Fibroblast of the aortic adventitia (primary cell): ENCODE data around the gene CDH23. TPM values are rescaled to one million over a fixed set of nuclear protein-coding genes. Genes with fewer than 3 reads are reported as not detected.

Experiments used
- DNase-seq: peaks from one replicate; pipeline ENCODE4 v3.0.0-alpha.2; 2010; ENCODE audit warnings: low read depth
- H3K4me3 ChIP-seq: 2 replicates; pipeline ENCODE4 v1.5.1; 2011; ENCODE audit warnings: low read depth, mild to moderate bottlenecking, control low read depth, low read length, moderate library complexity
- CTCF ChIP-seq: IDR thresholded peaks from 2 replicates; pipeline ENCODE4 v1.5.1; 2011; ENCODE audit warnings: mild to moderate bottlenecking, low read length, control low read depth, inconsistent platforms; ENCODE audit not compliant: insufficient read depth
- total RNA-seq: library from RNA; depleted of rRNA; stranded (reverse); fragments of >200 nt; gene quantifications from 2 replicates; pipeline ENCODE4 v1.2.3, GENCODE V29; 2012; ENCODE audit warnings: low replicate concordance

Gene CDH23
- total RNA-seq, 1 donor = 0.27 TPM

- no peak for TF ChIP-seq CTCF
These were observed 239.1 kb downstream of the CDH23 start for GRCh38 chr10:71635867-71636266.

GRCh38 chr10:71636588-71636987, 239.9 kb downstream of the CDH23 start:
- TF ChIP-seq CTCF = no peak
- no peak overlapping the region for H3K4me3 ChIP-seq
- DNase-seq = no peak

More at GRCh38 chr10:71635867-71636266, 239.1 kb downstream of the CDH23 start:
- H3K4me3 ChIP-seq = no peak overlapping the region
- DNase-seq = no peak

- no peak overlapping the region for H3K4me3 ChIP-seq
- TF ChIP-seq CTCF = no peak
- DNase-seq = no peak
These were observed 240.6 kb downstream of the CDH23 start for GRCh38 chr10:71637305-71637704.

GRCh38 chr10:71638064-71638821, 241.5 kb downstream of the CDH23 start:
- TF ChIP-seq CTCF = no peak
- DNase-seq = no peak
- H3K4me3 ChIP-seq = no peak overlapping the region

- no peak overlapping the region for H3K4me3 ChIP-seq
- no peak for TF ChIP-seq CTCF
- no peak for DNase-seq
These were observed 242.4 kb downstream of the CDH23 start for GRCh38 chr10:71638822-71639719.

- TF ChIP-seq CTCF = no peak
These were observed 243.9 kb downstream of the CDH23 start for GRCh38 chr10:71640607-71641006.

More at GRCh38 chr10:71640607-71641006, 243.9 kb downstream of the CDH23 start:
- no peak overlapping the region for H3K4me3 ChIP-seq
- no peak for DNase-seq
